NCI-H2196 (cell line): Measurements from ENCODE around the gene PRAMEF10.
"Not testable (repeated sequence)": the region's sequence is repeated elsewhere in the genome, so short reads cannot be mapped to it uniquely, and the experiment has no call there.

Experiments
- DNase-seq: peaks from one replicate; lab custom pipeline; 2025; ENCODE audit not compliant: unreplicated experiment; lab: John Stamatoyannopoulos, UW

PRAMEF10 gene

GRCh38 chr1:12898170-12898569, at the start of gene PRAMEF10:
Gene PRAMEF10, minus strand, starts transcription at chr1:12898270. Its CDS starts 2,423 bp downstream, at chr1:12895847.
- DNase-seq = not testable (repeated sequence)

GRCh38 chr1:12947480-12947879, 49.4 kb upstream of the PRAMEF10 start, which contains the start of gene PRAMEF6:
Gene PRAMEF6, minus strand, starts transcription at chr1:12947580. Its CDS starts 5,062 bp downstream, at chr1:12942518.
- not testable (repeated sequence) for DNase-seq

- not testable (repeated sequence) for DNase-seq
Measured at GRCh38 chr1:12924368-12924767, 26.3 kb upstream of the PRAMEF10 start.

DNA sequence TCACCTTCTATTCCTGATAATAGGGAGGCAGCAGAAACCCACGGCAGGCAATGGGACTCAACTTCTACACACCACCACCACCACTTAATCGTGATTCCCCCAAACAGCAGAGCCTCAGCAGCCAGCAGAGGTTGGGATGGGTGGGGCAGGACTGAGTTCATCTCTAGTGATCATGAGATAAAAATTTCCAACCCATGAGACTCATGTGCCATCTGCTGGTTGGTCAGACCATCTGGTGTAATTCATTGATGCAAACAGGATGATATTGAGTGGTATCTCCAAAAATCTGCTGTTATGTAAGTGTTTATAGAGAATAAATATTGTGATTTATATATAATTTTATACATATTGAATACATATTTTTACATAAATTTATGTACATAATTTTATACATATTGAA, 23.7 kb upstream of the PRAMEF10 start:
- not testable (repeated sequence) for DNase-seq

DNA sequence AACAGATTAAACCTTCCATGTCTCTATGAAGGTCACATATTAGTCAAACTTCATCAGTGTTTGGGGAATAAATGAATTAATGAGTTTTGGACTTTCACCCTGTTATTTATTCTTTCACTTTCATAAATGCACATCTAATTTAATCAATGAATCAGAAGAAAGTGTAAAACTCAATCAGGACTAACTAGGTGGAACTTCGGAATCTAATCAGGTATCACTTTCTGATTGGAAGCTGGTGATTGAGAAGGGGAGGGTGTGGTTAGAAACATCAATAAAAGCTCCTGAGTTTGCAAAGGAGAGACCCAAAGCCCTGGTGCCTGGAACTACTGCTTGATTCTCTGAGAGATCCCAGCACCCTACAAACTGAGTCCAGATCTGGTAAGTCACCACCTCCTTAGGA, 18.2 kb upstream of the PRAMEF10 start, which contains the start of gene PRAMEF7:
Gene PRAMEF7, plus strand, starts transcription at position 301 of the 400 bp plus-strand sequence. CDS start 1,083 bp downstream, outside the sequence.
- not testable (repeated sequence) for DNase-seq

GRCh38 chr1:12903793-12904572, 5.9 kb upstream of the PRAMEF10 start:
- not testable (repeated sequence) for DNase-seq

DNA sequence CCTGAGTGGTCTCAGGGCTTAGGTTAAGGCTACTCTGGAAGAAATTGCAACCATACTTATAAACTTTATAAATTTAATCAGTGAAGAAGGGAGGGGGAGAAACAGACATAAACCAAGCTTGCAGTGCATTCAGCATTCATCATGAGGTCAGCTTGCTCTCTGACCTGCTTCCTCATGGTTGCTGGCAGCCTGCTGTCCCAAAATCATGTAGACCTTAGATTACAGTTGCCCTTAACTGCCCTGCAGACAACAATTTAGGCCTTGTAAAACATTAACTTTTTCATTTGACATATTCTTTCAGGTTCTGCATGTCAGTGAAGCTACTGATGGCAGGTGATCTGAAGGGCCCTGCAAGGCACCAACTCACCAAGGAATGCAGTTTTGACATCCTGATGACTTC, 1.1 kb upstream of the PRAMEF10 start:
- DNase-seq = not testable (repeated sequence)

DNA sequence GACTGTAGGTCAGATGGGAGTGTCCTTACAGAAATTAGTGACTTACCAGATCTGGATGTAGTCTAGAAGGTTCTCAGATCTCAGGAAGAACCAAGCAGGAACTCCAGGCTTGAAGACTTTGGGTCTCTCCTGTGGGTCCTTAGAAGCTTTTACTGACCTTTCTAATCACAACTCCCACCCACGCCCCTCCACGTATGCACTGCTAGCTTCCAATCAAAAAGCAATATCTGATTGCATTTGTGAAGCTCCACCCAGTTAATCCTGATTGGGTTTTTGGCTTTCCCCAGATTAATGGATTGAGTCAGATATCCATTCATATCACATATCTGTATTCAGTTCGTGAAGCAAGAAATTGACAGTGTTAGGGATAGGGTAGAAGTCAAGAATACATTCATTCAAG, 12.0 kb downstream of the PRAMEF10 start, which contains the start of gene PRAMEF4:
Gene PRAMEF4, minus strand, starts transcription at position 101 of the 400 bp plus-strand sequence. CDS start 2,807 bp downstream, outside the sequence.
- not testable (repeated sequence) for DNase-seq

DNA sequence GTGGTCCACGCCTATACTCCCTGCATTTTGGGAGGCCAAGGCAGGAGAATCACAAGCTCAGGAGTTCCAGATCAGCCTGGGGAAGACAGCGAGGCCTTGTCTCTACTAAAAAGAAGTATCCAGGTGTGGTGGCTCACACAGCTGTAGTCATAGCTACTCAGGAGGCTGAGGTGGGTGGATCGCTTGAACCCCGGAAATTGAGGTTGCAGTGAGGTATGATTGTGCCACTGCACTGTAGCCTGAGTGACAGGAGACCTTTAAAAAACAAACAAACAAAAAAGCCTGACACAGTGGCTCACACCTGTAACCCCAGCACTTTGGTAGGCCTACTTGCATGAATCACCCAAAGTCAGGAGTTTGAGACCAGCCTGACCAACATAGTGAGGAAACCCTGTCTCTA, 19.6 kb downstream of the PRAMEF10 start:
- DNase-seq = not testable (repeated sequence)

GRCh38 chr1:12863131-12863880, 34.8 kb downstream of the PRAMEF10 start:
- not testable (repeated sequence) for DNase-seq

GRCh38 chr1:12856786-12857185, 41.3 kb downstream of the PRAMEF10 start, which contains the start of gene PRAMEF2:
Gene PRAMEF2, plus strand, starts transcription at chr1:12857086. Its CDS starts 1,924 bp downstream, at chr1:12859010.
- DNase-seq = not testable (repeated sequence)

DNA sequence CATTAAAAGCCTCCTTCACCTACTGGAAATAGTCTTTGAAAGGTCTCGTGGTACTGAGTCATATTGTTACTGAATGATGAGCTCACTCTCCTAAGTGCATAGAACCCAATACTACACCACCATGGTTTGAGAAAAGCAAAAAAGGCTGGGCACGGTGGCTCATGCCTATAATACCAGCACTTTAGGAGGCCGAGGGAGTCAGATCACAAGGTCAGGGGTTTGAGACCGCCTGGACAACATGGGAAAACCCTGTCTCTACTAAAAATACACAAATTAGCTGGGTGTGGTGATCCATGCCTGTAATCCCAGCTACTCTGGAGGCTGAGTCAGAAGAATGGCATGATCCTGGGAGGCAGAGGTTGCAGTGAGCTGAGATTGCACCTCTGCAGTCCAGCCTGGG, 46.3 kb downstream of the PRAMEF10 start:
- no peak for DNase-seq

DNA sequence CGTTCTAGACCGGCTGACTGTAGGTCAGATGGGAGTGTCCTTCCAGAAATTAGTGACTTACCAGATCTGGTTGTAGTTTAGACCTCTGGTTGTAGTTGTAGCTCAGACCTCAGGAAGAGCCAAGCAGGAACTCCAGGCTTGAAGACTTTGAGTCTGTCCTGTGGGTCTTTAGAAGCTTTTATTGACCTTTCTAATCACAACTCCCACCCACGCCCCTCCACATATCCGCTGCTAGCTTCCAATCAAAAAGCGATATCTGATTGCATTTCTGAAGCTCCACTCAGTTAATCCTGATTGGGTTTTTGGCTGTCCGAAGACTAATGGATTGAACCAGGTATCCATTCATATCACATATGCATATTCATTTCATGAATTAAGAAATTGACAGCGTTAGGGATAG, 49.5 kb downstream of the PRAMEF10 start, which contains the start of gene HNRNPCL1:
Gene HNRNPCL1, minus strand, starts transcription at position 101 of the 400 bp plus-strand sequence. CDS start 431 bp downstream, outside the sequence.
- DNase-seq = not testable (repeated sequence)
